DOHH2 (cell line): Measurements from ENCODE around the gene CYP4F3.

ENCODE experiments used
- EZH2phosphoT487 ChIP-seq: fragments of 200-600 bp; sonication (generic); IDR thresholded peaks from 2 replicates; pipeline ENCODE4 v1.6.1; 2017; ENCODE audit warnings: borderline replicate concordance, mild to moderate bottlenecking, antibody characterized with exemption, low read length, moderate library complexity, mixed read lengths
- TF ChIP-seq, protein P1 (sequence below): fragments of 200-600 bp; sonication (generic); IDR thresholded peaks from one replicate; pipeline ENCODE4 v1.5.1; 2014; ENCODE audit warnings: antibody characterized with exemption, mild to moderate bottlenecking, low read depth, low read length; ENCODE audit not compliant: poor library complexity, severe bottlenecking

DNA sequence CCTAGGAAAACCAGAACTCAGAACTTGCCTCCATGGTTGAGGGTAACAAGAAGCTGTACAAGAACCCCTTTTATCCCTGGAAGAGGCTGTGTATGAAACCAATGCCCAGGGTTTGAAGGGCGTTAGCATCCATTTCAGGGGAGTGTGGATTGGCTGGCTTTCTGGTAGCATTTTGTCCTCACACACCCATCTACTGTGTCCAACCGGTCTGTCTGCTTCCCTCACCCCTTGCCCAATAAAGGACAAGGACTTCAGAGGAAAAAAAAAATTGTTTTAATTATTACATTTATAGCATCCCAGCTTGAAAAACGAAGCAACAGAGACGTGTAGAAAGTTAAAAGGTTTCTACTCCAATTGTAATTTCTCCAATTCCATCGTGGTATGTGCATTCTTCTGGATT lies 28.4 kb upstream of the CYP4F3 start:
- TF ChIP-seq, protein P1, sequence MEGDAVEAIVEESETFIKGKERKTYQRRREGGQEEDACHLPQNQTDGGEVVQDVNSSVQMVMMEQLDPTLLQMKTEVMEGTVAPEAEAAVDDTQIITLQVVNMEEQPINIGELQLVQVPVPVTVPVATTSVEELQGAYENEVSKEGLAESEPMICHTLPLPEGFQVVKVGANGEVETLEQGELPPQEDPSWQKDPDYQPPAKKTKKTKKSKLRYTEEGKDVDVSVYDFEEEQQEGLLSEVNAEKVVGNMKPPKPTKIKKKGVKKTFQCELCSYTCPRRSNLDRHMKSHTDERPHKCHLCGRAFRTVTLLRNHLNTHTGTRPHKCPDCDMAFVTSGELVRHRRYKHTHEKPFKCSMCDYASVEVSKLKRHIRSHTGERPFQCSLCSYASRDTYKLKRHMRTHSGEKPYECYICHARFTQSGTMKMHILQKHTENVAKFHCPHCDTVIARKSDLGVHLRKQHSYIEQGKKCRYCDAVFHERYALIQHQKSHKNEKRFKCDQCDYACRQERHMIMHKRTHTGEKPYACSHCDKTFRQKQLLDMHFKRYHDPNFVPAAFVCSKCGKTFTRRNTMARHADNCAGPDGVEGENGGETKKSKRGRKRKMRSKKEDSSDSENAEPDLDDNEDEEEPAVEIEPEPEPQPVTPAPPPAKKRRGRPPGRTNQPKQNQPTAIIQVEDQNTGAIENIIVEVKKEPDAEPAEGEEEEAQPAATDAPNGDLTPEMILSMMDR, result no peak
- no peak for TF ChIP-seq EZH2phosphoT487
